Cortex of kidney (tissue), 1 donor: ENCODE data around the gene KLK7.

ENCODE experiments used
- DNase-seq: peaks from one replicate; lab custom pipeline; 2025; lab: John Stamatoyannopoulos, UW

KLK7 gene

DNA sequence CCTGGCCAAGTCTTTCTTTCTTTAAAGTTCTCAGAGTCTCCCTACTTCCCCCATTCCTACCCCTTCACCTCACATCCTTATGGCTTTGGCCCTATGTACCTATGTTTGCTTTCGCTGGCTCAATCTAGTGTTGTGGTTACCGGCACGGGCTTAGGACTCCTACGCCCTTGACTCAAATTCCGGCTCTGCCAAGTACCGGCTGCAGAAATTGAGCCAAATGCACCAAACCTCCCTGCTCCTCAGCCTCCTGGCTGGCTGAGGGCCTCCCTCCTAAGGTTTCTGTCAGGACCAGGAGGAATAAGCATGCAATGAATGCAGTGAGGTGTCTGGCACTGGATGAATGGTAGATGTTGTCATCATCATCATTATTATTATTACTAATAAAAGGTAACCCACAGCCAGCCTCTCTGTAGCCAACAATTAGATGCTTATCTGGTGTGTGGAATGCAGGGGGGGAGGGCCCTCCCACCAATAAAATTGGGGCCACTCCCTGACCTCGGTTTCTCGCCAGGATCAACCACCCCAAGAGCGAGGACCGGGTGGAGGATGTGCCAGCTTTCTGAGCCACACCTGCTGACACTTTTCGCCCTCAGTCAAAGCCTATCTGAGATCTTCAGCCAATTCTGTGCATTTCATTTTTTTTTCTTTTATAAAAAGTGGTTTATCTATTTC is 51.6 kb downstream of the KLK7 start:
- DNase-seq: no peak

DNA sequence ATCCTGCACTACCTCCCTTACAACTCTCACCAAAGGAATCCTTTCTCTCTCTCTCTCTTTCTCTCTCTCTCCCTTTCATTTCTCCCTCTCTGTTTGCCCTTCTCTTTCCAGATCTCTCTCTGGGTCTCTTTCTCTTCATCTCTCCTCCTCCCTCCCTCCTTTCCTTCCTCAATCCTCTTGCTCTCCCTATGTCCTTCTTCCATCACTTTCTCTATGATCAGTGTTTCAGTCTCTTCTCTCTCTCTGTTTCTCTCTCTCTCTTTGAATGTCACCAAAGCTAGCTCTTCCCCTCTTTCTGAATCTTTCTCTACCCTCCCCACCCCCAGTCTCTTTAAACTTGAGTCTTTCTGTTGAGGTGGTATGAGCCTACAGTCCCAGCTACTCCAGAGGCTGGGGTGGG is 52.7 kb downstream of the KLK7 start:
- no peak for DNase-seq

DNA sequence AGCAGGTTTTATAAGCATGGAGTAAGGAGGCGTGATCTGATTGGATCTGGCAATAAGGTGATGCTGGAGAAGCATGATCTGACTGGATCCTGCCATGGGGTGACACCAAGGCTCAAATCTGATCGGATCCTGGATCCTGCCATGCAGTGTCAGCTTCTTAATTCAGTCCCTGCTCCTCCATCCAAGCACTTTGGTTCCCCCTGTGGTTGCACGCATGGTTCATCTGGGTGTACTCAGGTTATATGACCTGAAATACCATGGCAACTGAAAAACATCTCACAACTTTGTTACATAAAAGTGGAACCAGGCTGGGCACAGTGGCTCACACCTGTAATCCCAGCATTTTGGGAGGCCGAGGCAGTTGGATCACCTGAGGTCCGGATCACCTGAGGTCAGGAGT is 54.9 kb downstream of the KLK7 start:
- DNase-seq: no peak
